Stimulated activated CD8-positive, alpha-beta memory T cell treated with anti-CD3 and anti-CD28 coated beads, Interleukin-12 subunit alpha, Interleukin-12 subunit beta, amount 100 ng/mL, for 4 hours (primary cell): ENCODE data around the gene BRAF.
"Not testable (repeated sequence)": the region's sequence is repeated elsewhere in the genome, so short reads cannot be mapped to it uniquely, and the experiment has no call there.

ENCODE experiments used
- DNase-seq: peaks from one replicate; pipeline ENCODE4 v3.0.0-alpha.2; 2020; ENCODE audit warnings: low read depth

BRAF gene

DNA sequence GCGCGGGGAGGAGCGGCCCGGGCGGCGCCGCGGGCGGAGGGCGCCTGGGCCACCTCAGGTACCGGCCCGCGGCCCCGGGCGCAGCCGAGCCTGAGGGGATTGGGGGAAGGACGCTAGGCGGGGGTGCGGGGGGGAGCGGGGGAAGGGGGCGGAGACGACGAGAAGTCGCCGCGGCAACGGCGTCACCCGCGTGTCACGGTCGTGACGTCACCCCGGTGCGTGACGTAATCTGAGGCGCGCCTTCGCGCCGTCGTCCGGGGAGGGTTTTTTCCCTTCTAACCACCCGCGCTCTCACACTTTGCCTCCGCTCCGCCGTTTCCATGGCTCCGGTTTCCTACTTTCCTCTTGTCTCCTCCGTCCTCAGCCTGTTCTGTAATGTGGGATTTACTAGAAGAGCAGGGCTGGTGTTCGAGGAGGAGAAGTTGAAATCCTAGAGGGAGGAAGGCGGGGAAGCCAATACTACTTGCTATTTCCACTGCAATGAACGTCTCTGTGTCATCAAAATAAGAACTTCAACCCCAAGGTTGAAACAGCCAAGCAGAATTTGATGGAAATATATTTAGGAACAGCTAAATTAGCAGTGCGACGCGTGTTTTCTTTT, at the start of gene BRAF:
TSS of gene BRAF (minus strand) at position 109 of the 601 bp plus-strand sequence. CDS start 226 bp downstream, outside the sequence.
- peak; percentile 90 for DNase-seq

DNA sequence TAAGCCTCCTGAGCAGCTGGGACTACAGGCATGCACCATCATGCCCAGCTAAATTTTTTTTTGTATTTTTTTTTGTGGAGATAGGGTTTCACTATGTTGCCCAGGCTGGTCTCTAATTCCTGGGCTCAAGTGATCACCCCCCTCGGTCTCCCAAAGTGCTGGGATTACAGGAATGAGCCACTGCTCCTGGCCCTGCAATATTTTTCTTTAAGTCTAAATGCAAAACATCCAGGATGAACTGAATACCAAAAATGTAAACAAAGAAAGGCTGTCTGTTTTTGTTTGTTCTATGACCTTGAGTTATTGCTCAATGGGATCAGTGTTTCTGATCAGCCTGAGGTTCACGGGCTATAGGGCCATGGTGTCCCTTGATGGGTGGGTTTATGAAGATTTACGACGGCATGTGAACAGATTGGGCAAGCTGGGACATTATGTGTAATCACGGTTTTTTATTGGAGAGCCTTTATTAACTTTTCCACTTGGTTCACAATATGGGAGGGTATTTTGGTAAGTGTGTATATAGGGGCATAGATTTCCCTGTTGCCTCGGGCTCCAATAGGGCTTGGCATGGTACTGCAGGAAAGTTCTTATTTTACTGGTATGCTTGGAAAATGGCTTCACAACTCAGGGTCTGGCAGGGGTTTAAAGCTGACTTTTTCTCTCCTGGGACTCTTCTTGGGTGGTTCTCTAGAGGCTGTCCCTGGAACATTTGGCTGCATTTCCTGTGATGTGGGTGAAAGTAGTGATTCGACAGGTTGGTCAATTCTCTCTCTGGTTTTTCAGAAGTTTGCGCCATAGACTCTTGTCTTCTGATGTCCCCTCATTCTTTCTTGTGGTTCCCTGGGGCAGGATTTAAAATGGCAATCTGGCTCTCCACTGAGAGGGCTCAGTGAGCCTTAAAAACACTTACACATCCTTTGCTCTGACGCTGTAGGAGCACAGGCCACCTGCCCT, 48.4 kb upstream of the BRAF start:
- no peak for DNase-seq

DNA sequence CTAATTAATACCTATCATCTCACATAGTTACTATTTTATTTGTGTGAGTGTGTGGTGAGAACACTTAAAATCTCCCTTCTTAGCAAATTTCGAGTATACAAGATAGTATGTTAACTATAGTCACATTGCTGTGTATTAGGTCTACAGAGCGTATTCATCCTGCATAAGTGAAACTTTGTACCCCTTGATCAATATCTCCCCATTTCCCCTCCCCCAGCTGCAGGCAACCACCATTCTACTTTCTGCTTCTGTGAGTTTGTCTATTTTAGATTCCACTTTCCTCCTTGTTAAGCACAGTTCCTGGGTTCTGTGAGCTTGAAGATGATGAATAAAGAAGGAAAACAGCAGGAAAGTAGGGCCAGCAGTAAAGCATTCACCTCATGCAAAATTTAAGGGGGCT, 47.6 kb upstream of the BRAF start:
- no peak for DNase-seq

DNA sequence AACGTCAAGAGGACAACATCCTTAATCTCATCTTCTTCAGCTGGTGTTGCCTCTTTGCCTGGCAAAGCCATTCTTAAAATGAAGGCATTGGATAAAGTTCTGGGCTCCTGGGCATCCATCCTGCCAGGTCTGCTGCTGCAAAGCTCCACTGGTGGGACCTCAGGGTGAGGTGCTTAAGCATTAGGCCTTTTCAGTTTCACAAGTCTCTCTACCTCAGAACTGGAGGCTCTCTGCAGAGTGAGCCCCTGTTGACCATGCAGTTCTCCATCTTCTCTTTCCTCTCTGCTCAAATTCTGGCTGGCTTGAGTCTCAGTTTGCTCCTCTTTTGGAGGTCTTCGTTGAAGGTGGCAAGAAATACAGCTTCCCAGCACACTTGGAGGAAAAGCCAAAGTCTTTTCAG, 42.7 kb upstream of the BRAF start:
- DNase-seq: no peak

DNA sequence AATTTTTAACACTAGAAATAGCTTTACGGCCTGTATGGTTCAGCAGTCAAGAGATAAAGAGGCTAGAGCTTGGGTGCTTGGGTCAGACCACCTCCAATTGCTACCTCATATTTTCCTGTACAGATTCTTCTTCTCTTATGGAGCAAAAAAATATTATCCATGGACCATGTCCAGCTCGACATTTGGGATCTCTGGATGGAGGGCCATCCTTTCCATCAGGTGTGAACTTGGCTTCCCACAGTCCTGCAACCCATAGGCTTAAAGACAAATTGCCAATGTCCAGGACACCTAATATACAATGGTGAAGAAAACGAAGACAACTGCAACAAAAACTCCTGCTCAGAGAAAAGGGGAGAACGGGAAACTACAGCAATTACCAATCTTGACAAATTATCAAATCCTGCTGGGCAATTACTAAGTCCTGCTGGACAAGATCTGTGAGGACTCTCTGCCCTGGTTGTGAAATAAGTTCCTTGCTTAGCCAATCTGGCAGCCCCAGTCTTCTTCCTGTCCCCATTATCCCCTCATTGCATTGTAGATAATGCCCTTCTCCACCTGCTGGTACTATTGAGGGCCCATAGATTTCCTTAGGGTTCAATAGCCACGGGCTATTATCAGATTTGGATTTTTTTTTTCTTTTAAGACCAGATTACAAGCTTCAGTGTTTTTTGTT, 42.0 kb upstream of the BRAF start:
- no peak for DNase-seq

DNA sequence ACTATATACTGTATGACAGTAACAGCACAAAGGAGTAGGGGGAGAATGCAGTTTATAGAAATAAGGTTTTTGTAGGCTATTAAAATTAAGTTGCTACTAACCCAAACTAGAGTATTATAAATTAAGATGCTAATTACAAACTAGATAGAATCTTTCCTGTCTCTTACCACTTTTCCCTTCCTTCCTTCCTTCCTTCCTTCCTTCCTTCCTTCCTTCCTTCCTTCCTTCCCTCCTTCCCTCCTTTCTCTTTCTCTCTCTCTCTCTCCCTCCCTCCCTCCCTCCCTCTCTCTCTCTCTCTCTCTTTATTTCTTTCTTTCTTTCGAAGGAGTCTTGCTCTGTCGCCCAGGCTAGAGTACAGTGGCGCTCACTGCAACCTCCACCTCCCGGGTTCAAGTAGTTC, 36.4 kb upstream of the BRAF start:
- DNase-seq: no peak

DNA sequence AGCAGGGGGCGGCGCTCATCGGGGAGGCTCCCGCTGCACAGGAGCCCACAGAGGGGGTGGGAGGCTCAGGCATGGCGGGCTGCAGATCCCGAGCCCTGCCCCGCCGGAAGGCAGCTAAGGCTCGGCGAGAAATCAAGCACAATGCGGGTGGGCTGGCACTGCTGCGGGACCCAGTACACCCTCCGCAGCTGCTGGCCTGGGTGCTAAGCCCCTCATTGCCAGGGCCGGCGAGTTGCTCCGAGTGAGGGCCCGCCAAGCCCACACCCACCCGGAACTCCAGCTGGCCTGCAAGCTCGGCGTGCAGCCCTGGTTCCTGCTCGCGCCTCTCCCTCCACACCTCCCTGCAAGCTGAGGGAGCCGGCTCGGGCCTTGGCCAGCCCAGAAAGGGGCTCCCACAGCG, 32.3 kb upstream of the BRAF start:
- DNase-seq: not testable (repeated sequence)

DNA sequence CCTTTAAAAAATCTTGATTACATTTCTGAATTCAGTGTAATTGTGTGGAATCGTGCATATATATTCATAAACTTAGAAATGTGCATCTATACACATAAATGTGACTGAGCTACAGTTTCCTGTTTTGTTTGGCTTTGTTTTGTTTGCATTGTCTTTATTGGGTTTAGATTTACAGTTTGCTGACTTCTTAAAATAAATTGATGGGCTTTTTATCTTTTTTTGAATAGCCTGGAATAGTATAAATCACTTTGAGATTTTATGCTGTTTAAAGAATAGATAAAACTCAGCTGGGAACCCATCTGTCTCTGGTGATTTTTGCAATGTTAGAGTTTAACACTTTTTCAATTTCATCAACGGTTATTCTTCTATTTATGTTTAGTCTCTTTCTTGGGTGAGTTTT, 21.2 kb upstream of the BRAF start:
- DNase-seq: no peak

DNA sequence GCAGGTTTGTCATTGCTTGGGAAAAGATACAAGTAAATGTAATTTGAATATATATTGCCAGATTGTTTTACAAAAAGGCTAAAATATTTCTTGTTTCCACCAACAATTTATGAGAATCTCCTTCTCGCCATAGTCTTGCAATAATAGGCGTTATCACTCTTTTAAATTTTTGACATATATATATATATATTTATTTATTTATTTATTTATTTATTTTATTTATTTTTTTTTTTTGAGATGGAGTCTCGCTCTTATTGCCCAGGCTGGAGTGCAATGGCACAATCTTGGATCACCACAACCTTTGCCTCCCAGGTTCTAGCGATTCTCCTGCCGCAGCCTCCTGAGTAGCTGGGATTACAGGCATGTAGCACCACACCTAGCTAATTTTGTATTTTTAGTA, 17.5 kb upstream of the BRAF start:
- DNase-seq: not testable (repeated sequence)

DNA sequence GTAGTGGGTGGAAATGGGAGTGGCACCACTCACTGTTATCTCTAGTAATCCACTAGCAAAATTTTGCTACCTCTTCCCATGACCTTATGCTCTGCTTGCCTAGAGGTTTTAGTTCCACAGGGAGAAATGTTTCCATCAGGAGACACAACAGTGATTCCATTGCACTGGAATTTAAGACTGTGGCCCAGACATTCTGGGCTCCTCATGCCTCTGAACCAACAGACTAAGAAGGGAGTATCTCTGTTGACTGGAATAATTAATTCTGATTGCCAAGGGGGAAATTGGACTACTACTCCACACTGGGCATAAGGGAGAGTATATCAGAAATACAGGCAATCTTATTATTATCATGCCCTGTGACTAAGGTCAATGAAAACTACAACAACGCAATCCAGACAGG, 16.2 kb upstream of the BRAF start:
- no peak for DNase-seq

DNA sequence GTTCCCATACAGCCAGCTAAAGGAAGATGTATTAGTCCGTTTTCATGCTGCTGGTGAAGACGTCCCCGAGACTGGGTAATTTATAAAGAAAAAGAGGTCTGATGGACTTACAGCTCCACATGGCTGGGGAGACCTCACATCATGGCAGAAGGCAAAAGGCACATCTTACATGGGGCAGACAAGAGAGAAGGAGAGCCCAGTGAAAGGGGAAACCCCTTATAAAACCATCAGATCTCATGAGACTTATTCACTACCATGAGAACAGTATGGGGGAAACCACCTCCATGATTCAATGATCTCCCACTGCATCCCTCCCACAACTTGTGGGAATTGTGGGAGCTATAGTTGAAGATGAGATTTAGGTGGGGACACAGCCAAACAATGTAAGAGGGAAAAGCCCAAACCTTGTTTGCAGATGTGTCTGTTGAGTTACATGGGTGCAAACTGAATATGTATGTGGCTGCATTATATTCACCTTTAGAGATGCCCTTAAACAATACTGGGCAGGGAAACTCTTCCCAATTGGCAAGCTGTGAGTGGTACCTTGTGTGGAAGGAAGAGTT, 13.1 kb upstream of the BRAF start:
- no peak for DNase-seq

DNA sequence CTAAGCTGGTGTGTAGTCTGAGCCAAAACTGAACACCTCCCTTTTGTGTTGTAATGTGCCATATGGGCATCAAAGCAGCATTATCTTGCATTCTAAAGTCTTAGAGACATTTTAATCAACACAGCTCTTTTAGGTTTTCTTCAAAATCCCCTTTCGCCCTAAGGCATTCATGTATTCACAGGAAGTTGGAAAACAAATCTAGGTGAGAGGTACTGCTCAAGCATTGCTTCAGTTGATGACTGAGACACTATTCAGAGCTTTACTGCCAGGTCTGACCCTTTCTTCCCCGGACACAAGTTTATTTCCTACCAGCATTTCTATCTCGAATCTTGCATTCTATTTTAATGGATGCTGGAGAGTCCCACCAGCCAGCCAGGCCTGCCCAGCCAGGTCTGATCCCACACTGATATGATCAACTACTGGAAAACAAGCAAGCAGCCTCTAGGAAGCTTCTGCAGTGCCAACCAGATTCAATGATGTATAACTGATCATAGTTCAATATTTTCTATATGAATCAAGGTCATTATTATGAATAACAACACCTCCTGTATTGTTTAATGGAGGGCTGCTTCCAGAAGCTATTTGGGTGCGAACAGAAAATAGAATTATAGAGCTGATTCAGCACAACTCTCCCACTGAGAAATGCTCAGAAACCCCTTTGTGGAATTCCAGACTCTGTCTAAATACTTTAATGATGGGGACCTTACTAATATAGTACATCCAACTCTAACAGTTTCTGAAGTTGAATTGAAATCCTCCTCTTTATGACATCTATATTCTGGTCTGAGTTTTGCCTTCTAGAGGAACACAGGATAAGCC, 4.0 kb upstream of the BRAF start:
- no peak for DNase-seq

DNA sequence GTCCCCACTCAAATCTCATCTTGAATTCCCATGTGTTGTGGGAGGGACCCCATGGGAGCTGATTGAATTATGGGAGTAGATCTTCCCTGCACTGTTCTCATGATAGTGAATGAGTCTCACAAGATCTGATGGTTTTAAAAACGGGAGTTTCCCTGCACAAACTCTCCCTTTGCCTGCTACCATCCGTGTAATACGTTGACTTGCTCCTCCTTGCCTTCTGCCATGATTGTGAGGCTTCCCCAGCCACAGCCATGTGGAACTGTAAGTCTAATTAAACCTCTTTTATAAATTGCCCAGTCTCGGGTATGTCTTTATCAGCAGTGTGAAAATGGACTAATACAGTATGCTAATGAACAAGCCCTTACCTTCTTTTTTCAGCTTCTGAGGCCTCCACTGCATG, 3.2 kb upstream of the BRAF start:
- not testable (repeated sequence) for DNase-seq

DNA sequence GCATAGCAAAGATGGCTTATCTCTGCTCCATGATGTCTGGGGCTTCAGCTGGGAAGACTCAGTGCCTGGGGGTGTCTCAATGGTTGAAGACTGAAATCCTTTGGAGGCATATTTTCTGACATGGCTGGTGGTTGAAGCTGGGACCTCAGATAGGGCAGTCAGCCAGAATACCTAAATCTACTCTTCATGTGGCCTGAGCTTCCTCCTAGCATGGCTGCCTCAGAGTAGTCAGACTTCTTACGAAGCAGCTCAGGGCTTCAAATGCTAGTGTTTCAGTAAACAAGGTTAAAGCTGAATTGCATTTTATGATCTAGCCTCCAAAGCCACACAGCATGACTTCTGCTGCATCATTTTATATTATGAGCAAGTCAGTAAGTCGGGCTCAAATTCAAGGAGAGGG, 2.6 kb upstream of the BRAF start:
- no peak for DNase-seq

DNA sequence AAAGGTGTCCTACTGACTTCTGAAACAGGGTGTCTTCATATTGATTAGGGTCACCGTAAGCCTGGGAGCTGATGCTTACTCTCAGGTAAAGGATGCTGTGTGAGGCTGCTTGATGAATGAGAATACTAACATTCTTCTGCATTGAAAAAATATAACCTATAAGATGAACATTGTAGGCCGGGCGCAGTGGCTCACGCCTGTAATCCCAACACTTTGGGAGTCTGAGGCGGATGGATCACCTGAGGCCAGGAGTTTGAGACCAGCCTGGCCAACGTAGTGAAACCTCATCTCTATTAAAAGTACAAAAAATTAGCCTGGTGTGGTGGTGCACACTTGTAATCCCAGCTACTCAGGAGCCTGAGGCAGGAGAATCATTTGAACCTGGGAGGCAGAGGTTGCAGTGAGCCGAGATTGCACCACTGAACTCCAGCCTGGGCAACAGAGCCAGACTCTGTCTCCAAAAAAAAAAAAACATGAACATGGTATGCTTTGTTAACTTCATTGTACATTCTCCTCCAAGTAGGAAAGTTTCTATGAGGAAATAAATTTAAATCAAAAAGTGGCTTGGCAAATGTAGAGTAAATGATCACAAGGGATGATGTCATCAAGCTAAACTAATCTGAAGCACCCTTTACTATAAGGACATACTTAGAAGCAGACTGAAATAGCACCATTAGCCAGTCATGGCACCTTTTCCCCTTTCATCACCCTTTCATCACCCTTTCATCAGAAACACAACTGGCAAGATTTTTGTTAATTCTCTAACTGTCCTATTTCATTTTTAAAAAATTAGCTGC, 1.5 kb upstream of the BRAF start:
- DNase-seq: no peak

DNA sequence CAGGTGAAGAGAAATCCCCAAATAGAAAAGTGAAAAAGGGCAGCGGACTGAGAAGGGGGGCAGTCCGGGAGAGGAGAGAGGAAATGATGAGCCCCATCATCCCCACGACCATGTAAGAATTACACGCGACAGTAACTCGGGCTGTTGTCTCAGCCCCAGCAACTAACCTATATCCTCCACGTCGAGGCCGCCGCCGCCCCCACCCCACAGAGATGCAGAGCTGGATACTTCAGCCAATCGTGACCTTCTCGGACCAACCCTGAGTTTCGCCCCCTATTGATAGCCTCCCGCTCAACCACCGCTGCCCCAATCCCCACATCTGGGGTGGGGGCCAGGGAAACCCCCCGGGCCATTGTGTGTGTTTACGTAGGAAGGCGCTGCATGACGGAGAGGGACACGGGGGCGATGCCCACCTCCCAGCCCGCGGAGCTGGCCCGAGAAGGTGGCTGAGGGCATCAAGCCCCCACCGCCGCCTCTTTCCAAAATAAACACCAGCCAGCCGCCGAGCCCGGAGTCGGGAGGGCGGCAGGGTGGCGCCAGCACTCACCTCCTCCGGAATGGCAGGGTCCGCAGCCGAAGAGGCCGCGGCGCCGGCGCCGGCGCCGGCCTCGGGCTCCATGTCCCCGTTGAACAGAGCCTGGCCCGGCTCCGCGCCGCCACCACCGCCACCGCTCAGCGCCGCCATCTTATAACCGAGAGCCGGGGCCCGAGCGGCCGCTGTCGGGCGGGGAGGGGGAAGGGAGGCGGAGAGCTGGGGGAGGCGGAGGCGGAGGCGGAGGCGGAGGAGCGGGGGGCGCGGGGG, 509 bp downstream of the BRAF start:
- DNase-seq: peak; percentile 58

DNA sequence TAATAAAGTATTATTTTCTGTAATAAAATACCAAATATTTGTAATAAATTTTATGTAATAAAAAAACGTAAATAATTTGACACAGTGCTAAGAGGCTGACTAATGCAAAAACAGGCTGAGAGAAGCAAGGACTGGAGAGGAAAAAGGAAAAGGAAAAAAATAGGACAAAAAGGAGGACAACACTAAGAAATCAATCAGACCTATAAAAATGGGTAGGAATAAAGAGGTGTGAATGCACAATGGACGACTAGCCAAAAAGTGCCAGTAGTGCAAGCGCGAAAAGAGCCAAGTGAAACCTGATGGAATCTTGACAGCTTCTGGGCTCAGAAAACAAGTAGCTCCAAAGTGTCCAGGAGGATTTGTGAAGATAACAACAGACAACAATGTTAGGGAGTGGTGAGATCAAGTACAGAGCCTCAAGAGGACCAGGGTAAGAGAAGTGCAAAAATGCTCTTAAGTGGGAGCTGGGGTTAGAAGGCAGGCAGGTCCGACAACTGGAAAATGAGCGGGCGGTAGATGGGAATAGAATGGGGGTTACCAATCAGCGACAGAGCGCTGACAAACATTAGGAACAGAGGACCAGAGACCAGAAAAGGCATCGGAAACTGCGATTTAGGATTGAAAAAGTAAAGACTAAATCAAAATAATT, 1.2 kb downstream of the BRAF start:
- no peak for DNase-seq

DNA sequence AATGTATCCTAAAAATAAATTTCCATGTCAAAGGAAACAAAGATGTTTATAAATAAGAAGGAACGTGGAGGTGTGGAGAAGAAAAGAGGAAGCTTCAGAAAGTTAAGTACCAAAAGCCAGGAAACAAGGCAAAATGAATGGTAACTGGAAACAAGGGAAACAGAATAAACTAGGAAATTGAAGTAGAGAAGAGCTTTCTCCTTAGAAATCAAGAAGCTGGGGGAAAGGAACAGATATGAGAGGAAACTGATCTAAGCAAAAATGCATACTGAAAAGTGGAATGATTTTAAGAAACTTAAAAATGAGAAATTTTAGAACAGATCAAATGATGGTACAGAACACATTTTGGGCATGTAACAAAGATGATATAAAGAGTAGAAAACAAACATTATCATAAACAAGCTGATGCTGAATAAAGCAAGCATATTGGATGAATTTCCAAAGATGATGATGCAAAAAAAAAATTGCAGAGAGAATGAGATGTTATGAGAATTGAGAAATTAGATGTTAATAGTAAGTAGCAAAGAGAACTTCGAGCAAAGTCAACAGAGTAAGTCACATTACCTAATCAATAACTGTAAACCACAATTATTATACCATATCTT, 1.9 kb downstream of the BRAF start:
- no peak for DNase-seq

DNA sequence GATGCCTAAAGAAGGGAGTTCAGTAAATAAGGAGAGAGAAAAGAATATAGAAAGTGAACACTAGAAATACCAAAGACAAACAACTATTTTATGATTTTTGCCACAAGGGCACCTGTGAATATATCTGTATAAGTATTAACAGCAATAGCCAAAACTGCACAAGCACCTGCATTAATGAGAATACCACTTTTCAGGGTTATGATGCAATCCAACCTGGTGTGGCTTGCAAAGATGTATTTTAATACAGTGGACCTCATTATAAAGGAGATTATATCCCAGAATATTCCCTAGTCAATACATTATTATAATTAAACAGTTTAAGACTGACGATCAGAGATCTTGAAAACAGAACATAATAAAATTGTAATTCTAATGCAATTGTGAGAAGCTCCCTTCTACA, 4.0 kb downstream of the BRAF start:
- DNase-seq: no peak
